NCI-H345 treated with DMSO at 0.1 percent for 48 hours (cell line): ENCODE data around the gene KCNA10.

ENCODE experiments used
- DNase-seq: peaks from one replicate; lab custom pipeline; 2025; ENCODE audit not compliant: unreplicated experiment; lab: John Stamatoyannopoulos, UW

Gene KCNA10

DNA sequence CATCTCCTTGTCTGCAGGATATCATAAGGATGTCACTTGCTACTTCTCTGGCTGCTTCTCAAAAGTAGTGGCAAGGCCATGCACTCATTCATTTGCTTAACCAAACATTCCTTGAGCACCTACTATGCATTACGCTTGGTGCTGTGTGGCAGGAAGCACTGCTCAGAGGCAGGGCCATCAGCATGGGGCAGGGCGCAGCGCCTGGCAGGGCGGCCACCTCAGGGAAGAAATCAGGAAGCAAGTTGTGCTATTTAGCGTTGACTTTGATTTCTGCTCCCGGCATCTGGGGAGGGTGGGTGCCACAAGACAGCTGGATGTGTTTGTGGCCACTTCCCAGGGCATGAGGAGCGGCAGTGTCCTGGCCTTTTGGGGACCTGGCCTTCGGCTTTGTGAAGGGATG lies 40.1 kb downstream of the KCNA10 start:
- no peak for DNase-seq

DNA sequence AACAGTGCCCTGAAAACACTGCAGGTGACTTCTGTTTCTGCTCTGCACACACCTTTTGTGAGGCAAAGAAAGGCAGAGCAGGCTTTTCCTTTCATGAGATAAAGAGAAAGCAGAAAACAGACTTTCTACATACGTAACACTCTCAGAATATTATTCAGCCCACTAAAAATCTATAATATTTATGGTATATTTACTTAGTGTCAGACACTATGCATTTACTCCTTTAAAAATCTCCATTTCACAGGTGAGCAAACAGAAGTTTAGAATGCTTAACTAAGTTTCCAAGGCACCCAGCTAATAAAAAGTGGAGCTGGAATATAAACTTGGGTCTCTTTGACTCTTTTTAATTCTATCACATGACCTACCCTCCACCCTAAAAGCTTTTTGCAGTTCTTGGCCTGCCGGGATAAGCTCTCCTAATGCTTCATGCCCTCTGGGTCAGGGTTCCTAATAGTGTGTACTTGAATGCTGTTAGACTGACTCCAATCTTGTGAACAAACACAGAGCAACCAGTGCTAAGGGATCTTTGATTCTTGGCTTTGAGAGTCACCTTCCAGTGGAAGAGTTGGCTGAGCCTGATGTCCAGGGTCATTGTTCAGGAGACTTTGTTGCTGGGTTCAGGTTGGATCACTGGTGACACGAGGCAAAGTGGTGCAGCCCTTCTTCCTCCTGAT lies 40.9 kb downstream of the KCNA10 start:
- no peak for DNase-seq

DNA sequence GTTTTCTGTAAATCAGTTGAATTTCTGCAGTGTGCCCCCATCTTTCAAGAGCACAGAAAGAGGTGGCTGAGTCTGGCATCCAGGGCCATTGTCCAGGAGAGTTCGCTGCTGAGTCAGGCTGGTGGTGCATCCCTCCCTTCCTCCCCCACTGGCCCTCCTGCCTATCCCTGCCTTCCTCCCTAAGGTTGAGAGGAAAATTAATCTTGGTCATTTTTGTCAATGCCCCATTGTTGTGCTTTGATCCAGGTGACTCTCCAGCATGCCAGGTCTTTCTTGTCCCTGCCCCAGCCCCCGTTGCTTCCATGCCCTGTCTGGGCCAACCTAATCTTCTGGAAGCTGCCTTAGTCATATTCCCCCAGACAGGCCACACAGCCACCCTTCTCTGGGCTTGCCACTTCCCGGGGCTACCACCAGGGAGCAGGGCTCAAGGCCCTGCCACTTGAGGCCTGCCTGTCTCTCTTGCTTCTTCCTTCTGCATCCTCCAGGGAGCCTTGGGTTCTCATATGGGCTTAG lies 41.5 kb downstream of the KCNA10 start:
- no peak for DNase-seq

DNA sequence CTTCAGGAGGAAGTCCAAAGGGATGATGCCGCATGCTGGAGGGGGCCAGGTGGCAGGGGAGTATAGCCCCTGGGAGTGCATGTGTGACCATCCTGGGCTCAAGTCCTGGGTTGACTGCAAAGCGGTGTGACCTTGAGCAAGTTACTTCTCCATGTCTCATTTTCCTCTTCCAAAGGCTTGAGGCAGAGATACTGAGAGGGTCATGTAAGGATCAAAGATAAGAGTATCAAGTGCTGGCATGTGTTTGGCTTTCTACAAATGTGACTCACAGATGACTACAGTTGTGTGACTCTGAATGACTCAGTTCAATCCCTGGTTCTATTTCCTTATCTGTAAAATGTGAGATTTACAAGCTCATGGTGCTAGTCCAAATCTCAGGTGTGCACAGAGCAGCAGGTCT lies 41.9 kb downstream of the KCNA10 start:
- DNase-seq, result no peak

- no peak for DNase-seq
These were observed 42.8 kb downstream of the KCNA10 start for GRCh38 chr1:110476028-110476765.

DNA sequence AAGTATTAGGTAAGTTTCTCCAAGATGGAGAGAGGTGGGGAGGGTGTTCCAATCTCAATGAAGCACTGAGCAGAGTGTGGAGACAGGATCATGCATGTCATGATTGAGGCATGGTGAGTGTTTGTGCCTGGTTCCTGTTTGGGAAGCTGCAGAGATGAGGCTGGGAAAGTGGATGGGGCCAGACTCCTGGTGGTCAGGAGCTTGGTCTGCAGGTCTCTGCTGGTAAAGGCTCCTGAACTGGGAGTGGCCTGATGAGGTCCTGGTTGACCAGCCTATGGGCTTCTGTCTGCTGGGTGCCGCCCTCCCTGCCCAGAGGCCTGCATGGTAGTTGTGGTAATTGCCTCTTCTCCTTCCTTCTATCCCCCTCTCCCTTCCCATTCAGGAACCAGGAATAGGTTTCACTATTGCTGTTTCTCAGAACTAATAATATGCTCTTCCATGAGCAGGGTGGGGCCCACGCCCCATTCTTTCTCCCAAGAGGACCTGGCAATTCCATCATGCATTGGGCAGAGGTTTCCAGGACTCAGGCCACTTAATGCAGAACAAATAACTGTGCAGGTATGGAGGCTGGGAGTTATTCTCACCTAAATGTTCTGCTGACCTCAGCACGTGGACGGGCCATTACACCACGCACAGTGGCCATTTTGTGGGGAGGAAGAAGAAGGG lies 43.5 kb downstream of the KCNA10 start:
- DNase-seq, result no peak

- no peak for DNase-seq
These were observed 44.5 kb downstream of the KCNA10 start for GRCh38 chr1:110474444-110474843.

- no peak for DNase-seq
These were observed 46.4 kb downstream of the KCNA10 start for GRCh38 chr1:110472546-110472945.

- no peak for DNase-seq
These were observed 47.8 kb downstream of the KCNA10 start for GRCh38 chr1:110471131-110471530.
